ENCODE data around the gene HNRNPDL.
"Not testable (repeated sequence)": the region's sequence is repeated elsewhere in the genome, so short reads cannot be mapped to it uniquely, and the experiment has no call there.

DNA sequence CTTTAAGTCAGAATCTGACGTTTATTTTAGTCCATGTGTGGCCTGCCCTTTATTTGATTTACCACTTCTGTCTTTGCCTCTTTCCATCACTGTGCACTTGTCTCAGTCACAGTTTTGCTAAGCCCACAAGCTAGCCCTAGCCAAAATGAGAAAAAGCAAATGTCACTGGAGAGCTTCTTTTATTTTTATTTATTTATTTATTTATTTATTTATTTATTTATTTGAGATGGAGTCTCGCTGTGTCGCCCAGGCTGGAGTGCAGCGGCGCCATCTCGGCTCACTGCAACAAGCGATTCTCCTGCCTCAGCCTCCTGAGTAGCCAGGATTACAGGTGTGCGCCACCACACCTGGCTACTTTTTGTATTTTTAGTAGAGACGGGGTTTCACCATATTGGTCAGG lies 40.2 kb downstream of the HNRNPDL start:
- TF ChIP-seq, protein P1, sequence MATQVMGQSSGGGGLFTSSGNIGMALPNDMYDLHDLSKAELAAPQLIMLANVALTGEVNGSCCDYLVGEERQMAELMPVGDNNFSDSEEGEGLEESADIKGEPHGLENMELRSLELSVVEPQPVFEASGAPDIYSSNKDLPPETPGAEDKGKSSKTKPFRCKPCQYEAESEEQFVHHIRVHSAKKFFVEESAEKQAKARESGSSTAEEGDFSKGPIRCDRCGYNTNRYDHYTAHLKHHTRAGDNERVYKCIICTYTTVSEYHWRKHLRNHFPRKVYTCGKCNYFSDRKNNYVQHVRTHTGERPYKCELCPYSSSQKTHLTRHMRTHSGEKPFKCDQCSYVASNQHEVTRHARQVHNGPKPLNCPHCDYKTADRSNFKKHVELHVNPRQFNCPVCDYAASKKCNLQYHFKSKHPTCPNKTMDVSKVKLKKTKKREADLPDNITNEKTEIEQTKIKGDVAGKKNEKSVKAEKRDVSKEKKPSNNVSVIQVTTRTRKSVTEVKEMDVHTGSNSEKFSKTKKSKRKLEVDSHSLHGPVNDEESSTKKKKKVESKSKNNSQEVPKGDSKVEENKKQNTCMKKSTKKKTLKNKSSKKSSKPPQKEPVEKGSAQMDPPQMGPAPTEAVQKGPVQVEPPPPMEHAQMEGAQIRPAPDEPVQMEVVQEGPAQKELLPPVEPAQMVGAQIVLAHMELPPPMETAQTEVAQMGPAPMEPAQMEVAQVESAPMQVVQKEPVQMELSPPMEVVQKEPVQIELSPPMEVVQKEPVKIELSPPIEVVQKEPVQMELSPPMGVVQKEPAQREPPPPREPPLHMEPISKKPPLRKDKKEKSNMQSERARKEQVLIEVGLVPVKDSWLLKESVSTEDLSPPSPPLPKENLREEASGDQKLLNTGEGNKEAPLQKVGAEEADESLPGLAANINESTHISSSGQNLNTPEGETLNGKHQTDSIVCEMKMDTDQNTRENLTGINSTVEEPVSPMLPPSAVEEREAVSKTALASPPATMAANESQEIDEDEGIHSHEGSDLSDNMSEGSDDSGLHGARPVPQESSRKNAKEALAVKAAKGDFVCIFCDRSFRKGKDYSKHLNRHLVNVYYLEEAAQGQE (IDR thresholded peaks at IDR 0.05): not testable (repeated sequence)
- TF ChIP-seq SREBF2 (IDR thresholded peaks at IDR 0.05); MAZ (IDR thresholded peaks at IDR 0.05; ENCODE audit: borderline replicate concordance, low read depth, low read length); JUNB (IDR thresholded peaks at IDR 0.05); BHLHE40 (IDR thresholded peaks at IDR 0.05; ENCODE audit: low read depth, low read length); MYC (IDR thresholded peaks at IDR 0.05; ENCODE audit: borderline replicate concordance, low read length); POLR2A (IDR thresholded peaks at IDR 0.05; ENCODE audit: low read length); KDM5A (IDR thresholded peaks at IDR 0.05); EHMT2 (IDR thresholded peaks at IDR 0.05; ENCODE audit: low read depth): not testable (repeated sequence)
- TF ChIP-seq, protein P2, sequence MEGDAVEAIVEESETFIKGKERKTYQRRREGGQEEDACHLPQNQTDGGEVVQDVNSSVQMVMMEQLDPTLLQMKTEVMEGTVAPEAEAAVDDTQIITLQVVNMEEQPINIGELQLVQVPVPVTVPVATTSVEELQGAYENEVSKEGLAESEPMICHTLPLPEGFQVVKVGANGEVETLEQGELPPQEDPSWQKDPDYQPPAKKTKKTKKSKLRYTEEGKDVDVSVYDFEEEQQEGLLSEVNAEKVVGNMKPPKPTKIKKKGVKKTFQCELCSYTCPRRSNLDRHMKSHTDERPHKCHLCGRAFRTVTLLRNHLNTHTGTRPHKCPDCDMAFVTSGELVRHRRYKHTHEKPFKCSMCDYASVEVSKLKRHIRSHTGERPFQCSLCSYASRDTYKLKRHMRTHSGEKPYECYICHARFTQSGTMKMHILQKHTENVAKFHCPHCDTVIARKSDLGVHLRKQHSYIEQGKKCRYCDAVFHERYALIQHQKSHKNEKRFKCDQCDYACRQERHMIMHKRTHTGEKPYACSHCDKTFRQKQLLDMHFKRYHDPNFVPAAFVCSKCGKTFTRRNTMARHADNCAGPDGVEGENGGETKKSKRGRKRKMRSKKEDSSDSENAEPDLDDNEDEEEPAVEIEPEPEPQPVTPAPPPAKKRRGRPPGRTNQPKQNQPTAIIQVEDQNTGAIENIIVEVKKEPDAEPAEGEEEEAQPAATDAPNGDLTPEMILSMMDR (IDR thresholded peaks at IDR 0.05): not testable (repeated sequence)
- TF ChIP-seq, protein P3, sequence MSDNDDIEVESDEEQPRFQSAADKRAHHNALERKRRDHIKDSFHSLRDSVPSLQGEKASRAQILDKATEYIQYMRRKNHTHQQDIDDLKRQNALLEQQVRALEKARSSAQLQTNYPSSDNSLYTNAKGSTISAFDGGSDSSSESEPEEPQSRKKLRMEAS (IDR thresholded peaks at IDR 0.05): not testable (repeated sequence)
